GM23248 (cell line): Measurements from ENCODE around the gene LDLRAD3.

Source experiments
- EZH2 ChIP-seq: fragments of 200-600 bp; sonication (generic); IDR thresholded peaks from 2 replicates; pipeline ENCODE4 v1.6.1; 2018; ENCODE audit warnings: antibody characterized with exemption, mild to moderate bottlenecking; ENCODE audit not compliant: insufficient read depth, poor library complexity, severe bottlenecking
- EZH2phosphoT487 ChIP-seq: fragments of 200-600 bp; sonication (generic); IDR thresholded peaks from 2 replicates; pipeline ENCODE4 v1.6.1; 2018; ENCODE audit warnings: antibody characterized with exemption, moderate library complexity, mild to moderate bottlenecking, low read depth; ENCODE audit not compliant: insufficient read depth

GRCh38 chr11:35937700-35938099 lies 6.2 kb upstream of the LDLRAD3 start:
- no peak for TF ChIP-seq EZH2
- TF ChIP-seq EZH2phosphoT487: no peak
